Left hindlimb (tissue), 1 donor: ENCODE results near the gene ZSCAN32.

Experiments
- DNase-seq: peaks from one replicate; pipeline ENCODE4 v3.0.0-alpha.2; 2018

Gene ZSCAN32

DNA sequence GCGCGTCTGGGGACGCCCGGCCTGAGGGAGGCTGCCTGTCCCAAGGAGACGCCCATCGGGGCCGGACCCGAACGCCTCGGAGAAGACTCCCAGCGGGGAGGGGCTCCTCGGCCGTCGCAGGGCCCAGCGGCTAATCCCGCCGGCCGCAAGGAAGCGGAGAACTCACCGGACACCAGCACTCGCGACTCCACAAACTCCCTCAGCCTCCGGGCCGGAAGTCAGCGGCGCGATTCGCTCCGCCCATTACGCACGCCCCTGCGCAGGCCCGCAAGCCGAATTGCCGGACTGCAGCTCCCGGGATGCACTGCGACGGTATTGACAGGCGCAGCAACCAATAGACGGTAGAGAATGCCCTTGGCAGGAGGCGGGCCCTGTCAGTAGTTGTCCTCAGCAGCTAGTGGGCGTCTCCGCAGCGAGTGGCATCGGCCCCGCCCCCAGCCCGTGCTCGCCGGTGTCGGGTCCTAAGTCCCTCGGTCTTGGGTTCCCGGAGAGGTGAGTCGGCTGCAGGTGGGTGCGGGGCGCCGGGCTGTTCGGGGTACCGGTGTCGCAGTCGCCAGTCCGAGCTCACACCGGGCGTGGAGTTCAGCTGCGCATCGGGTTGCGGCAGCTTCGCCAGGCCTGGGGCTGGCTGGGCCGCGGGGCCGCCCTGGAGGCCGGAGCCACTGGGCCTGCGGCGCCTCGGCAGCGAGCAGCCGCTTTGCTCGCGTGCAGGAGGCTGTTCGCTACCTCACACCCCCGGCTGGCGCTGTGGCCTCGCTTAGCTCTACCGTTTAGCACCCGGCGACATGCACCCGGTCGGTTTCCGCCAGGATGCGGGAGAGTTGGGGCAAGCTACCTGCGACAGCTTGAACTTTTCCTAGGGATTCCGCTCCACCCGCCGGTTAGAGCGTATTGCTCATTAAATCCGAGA, at the start of gene ZSCAN32, which contains the start of gene ZNF174:
Gene ZSCAN32 (minus strand): TSS at position 226 of the 910 bp plus-strand sequence. CDS start 3,447 bp downstream, outside the sequence.
Gene ZNF174 (plus strand): TSS at position 437 of the 910 bp plus-strand sequence. CDS start 790 bp downstream, outside the sequence.
- DNase-seq: peak; percentile 99

DNA sequence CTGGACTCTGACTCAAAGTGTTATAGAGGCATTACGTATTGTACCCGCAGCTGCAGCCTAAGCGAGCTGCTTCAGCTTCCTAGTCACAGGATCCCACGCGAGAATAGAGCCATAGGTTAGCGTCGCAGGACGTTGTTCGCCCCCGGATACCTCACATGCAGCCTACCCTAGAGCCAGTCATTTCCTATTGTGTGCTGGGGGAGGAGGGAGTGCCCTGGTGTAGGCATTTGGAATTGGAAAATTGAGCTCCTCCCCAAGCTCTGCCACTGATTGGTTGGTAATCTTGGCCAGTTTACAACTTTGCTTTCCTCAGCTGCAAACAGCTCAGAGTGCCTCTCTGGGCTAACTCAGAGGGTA, 43.2 kb upstream of the ZSCAN32 start:
- DNase-seq: no peak

DNA sequence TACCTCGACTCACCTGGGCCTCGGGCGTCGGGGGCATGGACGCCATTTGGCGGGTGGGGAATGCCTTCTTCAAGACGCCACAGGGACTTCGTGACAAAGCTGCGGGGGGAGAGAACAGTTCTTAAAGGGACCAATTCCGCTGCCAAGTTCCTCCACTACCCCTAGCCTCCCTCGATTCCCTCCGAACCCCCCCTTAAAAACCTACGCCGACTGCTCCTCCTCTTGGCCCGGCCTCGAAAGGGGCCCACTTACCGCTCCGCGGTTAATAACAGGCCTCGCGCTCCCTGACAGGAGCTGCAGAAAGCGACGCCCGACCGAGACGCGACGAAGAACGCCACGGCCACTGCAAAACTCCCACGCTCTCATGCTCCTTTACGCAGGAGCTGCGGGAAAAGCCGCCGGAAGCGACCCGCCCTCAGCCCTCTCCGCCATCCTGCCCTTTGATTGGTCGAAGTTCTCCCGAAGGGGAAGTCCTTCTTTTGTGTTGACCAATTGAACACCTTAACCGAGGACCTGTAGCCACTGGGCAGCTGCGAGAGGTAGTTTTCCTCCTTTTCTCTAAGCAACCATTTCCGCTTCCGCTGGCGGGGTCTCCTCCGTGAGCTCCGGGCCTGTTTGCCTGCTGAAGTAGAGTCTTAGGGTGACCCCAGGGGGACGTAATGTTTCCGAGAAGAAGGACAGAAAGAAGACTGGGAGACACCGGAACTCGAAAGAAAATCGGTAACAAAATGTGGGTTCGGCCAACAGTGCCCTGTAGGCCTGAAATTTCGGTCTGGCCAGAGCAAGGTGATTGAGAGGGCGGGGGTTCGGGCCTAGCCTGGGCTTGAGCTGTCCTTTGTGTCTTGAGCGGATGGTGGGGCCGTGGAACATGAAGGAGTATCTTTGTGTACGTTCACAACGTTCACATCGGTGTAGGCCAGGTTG, 42.6 kb upstream of the ZSCAN32 start, which contains the start of the genes NAA60 and ZNF597:
Gene NAA60 (plus strand): TSS at position 573 of the 924 bp plus-strand sequence. CDS start 32,548 bp downstream, outside the sequence.
Gene ZNF597 (minus strand): TSS at position 397 of the 924 bp plus-strand sequence. CDS start 351 bp downstream, at position 46.
- peak; percentile 90 for DNase-seq

DNA sequence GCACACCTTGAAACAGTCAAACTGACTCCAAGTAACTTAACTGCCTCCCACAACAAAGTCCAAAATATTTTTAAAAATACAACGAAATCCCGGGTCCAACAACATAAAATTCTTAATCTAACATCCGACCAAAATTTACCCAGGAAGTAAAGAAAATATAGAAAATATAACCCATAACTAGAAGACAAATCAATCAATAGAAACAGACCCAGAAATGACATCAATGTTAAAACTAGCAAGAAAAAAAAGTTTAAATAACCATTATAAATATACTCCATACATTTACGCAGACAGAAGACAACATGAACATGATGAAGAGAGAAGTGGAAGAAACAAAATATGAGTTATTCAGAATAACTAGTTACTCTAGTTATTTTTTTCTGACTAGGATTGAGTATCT, 38.8 kb upstream of the ZSCAN32 start:
- DNase-seq: no peak

DNA sequence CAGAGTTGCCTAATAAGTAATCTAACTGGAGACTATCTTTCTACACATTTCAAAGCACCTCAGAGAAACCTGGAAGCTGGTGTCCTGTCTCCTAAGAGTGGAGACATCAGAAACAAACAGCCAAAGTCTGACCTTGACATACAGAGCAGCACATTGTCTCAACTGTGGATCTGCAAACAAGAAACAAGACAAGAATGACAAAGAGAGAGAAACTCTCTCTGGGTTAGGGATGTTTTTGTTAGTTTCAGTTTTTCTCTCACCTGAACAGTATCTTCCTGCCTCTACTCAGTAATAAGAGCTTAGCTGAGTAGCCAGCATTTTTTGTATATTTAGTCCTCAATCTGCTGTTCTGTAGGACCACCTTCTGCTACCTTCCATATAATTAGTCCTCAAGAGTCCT, 33.6 kb upstream of the ZSCAN32 start:
- no peak for DNase-seq

DNA sequence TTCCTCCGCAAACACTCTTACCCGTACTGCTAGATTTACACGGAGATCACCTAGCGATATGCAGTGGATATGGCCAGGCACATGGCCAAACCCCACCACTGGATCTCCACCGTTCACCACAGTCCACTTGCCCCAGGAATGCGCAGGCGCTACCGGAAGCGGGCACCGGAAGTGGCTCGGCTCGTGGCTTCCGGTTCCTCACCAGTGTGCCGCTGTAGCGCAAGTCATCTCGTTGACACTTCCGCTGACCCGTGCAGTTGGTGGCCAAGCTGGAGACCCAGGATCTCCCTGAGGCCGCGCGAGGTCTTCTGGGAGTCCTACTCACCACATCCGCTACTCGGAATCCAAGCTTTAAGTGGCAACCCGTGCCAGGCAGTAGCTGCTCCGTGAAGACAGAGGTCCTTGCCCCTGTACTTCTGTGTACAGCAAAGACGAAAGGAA, 31.0 kb upstream of the ZSCAN32 start:
- peak; percentile 42 for DNase-seq

DNA sequence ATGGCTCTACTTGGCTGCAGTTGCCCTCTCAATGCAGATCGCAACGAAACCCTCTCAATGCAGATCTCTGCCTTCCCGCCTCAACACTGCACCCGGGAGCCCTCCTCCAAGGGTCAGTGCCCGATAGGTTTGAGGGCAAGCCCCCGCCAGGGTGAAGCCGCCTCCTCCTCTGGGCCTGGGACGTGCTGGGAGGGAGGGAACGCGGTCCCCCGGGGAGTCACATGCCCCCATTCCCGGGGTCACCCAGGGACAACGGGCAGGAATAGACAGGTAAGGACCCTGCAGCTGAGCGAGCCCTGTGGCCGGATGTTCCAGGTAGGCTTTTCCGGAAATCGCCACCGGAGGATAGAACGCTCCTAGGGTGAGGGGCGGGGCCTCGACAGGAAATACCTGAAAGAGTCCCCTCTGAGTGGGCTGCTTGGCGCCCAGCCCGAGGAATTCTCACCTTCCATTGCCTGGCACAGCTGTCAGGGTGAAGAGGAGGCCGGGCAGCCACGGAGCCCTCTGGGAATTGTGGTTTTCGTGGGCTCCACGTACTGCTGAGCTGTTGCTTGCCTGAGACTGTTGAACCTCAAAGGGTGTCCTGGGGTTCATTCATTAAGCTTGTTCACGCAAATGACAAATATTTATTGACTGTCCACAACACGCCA, 13.1 kb upstream of the ZSCAN32 start:
- DNase-seq: no peak

DNA sequence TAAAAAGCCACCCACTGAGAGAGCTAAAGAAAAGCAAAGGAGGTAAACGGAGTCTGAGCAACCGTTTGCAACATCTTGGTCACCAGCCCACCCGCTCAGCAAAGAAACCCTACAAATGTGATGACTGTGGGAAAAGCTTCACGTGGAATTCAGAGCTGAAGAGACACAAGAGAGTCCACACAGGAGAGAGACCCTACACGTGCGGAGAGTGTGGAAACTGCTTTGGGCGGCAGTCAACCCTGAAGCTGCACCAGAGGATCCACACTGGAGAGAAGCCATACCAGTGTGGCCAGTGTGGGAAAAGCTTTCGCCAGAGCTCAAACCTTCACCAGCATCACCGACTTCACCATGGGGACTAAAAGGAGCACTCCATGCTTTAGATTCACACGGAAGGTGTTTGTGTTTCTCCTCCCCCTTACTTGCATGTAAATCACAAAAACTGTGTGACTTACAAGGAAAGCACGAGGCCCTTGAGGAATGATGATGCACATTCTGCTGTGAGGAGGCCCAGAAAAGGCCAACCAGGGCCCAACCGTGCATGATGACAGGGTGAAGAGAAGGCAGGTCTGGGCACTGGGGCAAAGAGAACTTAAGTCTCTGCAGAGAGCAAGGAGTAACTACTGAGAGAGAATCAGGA, 7.9 kb upstream of the ZSCAN32 start:
- DNase-seq: no peak

DNA sequence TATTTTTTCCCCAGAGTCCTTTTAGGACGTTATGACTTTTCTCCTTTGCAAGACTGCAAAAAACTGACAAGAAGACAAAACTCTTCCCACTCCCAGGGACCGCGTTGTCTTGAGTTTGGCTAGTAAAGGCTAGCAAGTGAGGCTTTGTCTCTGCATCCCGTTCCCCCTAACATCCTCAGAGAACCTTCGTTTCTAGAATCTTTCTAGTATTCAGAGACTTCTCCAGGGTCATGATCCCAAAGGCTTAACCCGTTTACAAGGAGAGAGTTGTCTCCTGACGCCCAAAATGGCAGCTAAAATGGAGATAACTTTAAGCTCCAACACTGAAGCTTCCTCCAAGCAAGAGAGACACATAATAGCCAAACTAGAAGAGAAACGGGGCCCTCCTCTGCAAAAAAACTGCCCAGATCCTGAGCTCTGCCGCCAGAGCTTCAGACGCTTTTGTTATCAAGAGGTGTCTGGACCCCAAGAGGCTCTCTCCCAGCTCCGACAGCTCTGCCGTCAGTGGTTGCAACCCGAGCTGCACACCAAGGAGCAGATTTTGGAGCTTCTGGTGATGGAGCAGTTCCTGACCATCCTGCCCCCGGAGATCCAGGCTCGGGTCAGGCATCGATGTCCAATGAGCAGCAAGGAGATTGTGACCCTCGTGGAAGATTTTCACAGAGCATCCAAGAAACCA, 1.1 kb upstream of the ZSCAN32 start:
- DNase-seq: no peak

DNA sequence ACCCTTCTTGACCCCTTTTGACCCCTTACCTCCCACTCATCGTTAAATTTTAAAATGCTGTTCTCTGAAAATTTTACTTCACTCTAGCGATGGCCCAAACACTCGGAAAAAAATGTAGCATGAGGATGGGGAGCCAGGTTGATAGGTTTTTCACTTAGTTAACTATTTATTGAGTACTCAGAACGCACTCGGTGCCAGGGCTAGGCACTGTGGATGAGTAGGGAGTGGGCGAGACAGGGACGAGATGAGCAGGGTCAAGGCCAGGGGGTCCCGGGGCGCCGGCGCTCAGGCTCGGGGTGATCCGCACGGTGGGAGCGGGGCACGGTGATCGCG, 392 bp downstream of the ZSCAN32 start:
- DNase-seq: no peak

DNA sequence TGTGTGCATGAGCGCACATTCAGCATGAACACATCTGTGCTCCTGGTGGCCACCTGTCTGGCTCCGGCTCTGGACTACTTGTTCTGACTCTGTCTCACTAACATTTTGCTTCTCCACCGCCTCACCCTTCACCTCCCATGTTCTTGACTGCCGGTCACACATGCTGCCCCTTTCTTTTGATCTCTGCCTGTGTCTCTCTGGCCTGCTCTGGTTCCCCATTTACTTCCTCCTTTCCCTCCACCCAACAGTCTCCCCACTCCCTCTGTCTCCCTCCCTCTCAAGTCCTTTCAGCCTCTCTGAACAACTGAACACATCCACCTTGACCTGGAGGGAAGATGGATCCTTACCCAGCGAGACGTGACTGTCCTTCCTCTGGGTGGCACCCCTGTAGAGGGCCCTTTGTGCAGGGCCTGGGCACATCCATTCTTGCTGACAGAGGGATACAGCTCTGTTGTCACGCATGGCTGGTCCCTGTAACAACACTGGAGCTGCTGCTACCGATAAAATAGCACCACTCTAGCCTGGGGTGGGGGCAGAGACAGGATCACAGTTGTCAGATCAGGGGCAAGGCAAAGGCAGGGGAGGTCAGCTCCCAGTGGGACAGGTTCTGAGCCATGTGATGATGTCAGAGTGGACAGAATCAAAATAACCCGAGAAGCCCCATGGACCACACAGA, 11.0 kb downstream of the ZSCAN32 start:
- no peak for DNase-seq

DNA sequence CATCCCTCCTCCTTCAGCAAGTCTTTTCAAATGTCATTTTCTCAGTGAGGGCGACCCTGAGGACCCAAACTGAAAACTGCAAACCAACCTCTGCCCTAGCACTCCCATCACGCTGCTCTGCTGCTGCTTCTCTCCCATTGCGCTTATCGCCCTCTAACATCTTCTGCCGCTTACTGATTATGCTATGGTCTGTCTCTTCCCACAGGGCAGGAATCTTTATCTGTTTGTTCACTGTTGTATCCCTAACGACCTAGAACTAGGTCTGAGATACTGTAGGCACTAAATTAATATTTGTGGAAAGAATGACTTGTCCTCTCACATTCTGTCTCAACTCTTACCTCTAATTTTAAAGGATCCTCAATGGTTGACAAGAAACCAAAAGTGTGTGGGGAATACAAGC, 12.5 kb downstream of the ZSCAN32 start:
- no peak for DNase-seq

DNA sequence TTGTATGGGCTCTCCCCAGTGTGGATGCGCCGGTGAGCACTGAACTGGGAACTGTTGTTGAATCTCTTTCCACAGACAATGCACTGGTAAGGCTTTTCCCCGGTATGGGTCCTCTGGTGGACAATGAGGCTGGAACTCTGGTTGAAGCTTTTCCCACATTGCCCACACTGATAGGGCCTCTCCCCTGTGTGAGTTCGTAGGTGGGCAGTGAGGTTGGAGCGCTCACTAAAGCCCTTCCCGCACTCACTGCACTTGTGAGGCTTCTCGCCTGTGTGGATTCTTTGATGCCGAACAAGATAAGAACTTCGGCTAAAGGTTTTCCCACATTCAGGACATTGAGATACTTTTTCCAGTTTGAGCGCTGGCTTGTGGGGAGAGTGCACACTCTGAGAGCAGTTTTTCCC, 17.8 kb downstream of the ZSCAN32 start:
- no peak for DNase-seq

DNA sequence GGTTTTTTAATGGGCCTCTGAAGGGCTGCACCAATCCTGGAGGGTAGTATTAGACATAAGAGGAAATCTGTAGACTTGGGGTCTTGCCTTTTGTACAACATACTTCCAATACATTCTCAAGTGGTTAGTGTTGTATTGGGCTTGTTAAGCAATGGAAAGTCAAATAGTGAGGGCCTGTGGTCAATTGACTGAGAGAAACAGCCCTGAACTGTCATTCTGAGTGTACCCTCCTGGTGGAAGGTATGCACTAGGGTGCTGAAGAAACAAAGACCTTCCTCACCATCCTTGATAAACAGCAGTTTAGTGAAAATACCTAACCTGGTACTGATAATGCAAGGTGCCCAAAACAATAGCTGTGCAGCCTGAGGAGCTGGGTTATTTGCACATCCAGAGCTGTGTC, 22.9 kb downstream of the ZSCAN32 start:
- DNase-seq: no peak

DNA sequence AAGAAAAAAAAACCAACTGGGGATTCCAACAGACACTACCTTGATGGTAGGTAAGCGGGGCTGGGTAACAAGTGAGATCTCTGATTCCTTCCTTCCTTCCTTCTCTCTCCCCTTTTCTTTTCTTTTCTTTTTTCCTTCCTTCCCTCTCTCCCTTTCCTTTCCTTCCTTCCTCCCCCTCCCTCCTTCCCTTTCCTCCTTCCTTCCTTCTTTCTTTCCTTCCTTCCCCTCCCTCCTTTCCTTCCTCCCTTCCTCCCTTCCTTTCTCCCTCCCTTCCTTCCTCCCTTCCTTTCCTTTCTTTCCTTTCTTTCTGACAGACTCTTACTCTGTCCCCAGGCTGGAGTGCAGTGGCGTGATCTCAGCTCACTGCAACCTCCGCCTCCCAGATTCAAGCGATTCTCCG, 25.1 kb downstream of the ZSCAN32 start:
- DNase-seq: no peak

DNA sequence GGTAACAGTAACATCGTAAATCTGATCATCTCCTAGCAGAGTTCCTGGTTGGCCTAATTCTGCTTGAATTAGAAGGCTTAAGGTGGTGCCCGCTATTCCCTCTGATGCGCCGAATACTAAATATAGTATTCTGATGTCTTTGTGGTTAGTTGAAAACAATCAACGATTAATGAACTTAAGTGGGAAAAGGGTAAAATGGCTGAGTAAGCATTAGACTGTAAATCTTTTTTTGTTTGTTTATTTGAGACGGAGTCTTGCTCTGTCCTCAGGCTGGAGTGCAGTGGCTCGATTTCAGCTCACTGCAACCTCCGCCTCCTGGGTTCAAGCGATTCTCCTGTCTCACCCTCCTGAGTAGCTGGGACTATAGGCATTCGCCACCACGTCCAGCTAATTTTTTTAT, 31.7 kb downstream of the ZSCAN32 start:
- no peak for DNase-seq

DNA sequence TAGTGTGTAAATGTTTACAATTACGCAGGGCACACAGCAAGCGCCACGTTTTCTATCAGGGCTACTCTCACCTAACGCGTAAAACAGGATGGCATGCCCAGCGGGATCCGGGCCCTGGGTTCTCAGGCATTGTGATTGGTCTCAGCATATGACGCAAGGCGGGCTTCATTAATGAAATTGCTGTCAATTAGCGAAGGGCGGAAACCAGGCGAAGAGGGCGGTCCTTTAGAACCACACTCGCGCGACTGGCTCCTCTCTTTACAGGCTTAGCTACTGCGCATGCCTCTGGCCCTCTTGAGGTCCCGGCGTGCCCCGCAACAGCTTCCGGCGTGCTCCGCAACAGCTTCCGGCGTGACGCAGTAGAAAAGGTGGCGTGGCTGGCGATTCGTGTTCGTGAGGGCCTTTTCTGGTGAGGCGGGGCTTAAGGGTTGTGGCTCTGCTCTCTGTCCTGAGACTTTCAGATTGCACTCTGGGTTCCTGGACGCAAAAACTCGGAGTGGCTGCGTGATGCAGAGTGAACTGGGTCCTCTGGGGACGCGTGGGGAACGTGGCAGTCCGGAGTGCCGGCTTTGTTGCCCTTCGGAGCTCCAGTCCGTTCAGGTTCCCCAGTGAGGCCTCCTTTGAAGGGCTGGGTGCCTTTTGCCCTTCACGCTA, 35.9 kb downstream of the ZSCAN32 start:
- DNase-seq: peak; percentile 90

DNA sequence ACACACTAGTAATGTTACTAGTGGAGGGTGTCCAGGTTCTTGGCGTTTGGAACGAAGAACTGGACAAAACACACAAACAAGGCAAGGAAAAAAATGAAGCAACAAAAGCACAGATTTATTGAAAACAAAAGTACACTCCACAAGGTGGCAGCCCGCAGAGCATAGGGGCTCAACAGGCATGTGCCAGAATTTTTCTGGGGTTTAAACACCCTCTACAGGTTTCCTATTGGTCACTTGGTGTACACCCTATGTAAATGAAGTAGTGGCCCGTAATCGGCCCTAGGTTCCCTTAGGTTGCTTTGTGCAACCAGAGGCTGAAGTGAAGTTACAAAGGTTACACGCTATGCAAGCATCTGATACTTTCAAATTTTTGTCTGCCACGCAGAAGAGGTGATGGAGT, 37.0 kb downstream of the ZSCAN32 start:
- DNase-seq: no peak

DNA sequence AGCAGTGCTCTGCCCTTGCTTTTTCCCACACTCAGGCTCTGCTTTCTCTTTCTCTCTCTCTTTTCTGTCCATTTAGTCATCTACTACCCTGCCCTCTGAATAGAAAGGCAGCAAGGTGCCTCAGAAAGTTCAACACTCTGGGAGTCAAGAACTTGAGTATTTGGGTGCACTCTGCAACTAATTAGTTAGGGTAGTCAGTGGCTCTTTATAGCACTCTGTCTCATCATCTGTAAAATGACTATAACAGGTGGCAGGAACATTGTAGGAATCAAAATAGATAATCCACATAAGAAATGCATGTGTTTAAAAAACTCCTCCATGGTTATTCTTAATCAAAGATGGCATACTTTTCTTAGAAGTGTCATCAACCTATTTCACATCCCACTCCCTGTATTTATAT, 37.9 kb downstream of the ZSCAN32 start:
- DNase-seq: no peak

DNA sequence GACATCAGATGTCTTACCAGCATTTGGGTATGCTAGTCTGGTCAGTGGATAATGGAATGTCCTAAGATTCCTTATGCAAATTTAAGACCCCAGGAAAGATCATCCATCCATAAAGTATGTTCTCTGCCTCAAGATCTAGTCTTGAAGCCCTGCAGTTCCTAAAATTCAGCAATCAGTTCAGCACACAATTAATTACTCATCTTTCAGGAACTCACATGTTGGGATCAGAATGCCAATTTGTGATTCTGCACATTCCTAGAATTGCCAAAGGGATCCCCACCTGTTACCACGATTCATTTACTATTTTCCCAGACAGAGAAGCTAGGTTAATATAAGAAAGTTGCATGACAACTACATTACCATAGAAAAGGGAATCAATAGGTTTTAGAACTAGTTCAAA, 41.9 kb downstream of the ZSCAN32 start:
- no peak for DNase-seq

DNA sequence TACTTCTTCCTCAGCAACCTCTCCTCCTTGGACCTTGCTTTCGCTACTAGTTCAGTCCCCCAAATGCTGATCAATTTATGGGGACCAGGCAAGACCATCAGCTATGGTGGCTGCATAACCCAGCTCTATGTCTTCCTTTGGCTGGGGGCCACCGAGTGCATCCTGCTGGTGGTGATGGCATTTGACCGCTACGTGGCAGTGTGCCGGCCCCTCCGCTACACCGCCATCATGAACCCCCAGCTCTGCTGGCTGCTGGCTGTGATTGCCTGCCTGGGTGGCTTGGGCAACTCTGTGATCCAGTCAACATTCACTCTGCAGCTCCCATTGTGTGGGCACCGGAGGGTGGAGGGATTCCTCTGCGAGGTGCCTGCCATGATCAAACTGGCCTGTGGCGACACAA, 44.7 kb downstream of the ZSCAN32 start:
- DNase-seq: no peak
